ENCODE data around the gene NDUFS3.
"Not testable (repeated sequence)": the region's sequence is repeated elsewhere in the genome, so short reads cannot be mapped to it uniquely, and the experiment has no call there.

NDUFS3 gene

GRCh38 chr11:47578524-47579494, at the start of gene NDUFS3, which contains the start of gene KBTBD4:
Gene NDUFS3, plus strand, starts transcription at chr11:47579074. Its CDS starts 18 bp downstream, at chr11:47579092.
Gene KBTBD4, minus strand, starts transcription at chr11:47578970. Its CDS starts 19 bp downstream, at chr11:47578951.
- peak within 1 kb of the TSS; percentile 98 to 99 for H3K4me3 ChIP-seq (ENCODE audit: low read depth in 1 of 2, low read length in 2 of 2)
- H3K4me1 ChIP-seq (ENCODE audit: control insufficient read depth in 1 of 2, insufficient read depth in 2 of 2, low read length in 2 of 2), result peaks cover 18 to 26% of the 10 kb centered on the region in 2 donors
- no peaks in the 10 kb centered on the region for H3K27me3 ChIP-seq (ENCODE audit: low read depth, low read length)
- peak within 1 kb of the TSS; percentile 84 for H3K27ac ChIP-seq (ENCODE audit: low read length)
- H3K9me3 ChIP-seq (ENCODE audit: control insufficient read depth in 1 of 2, low read length in 2 of 2), result no peaks in the 10 kb centered on the region
- peaks cover 36 to 49% of the 10 kb centered on the region in 2 donors for H3K36me3 ChIP-seq (ENCODE audit: control insufficient read depth in 1 of 2, insufficient read depth in 2 of 2, low read length in 2 of 2)

GRCh38 chr11:47529951-47530350, 48.9 kb upstream of the NDUFS3 start:
- H3K9me3 ChIP-seq (ENCODE audit: control insufficient read depth in 1 of 2, low read length in 2 of 2), result no peaks in the 10 kb centered on the region
- H3K4me1 ChIP-seq (ENCODE audit: control insufficient read depth in 1 of 2, insufficient read depth in 2 of 2, low read length in 2 of 2), result peaks cover 4 to 47% of the 10 kb centered on the region in 2 donors
- H3K36me3 ChIP-seq (ENCODE audit: control insufficient read depth in 1 of 2, insufficient read depth in 2 of 2, low read length in 2 of 2), result no peaks in the 10 kb centered on the region
- no peaks in the 10 kb centered on the region for H3K27me3 ChIP-seq (ENCODE audit: low read depth, low read length)
- H3K4me3 ChIP-seq (ENCODE audit: low read depth in 1 of 2, low read length in 2 of 2), result no peak overlapping the region
- no peak overlapping the region for H3K27ac ChIP-seq (ENCODE audit: low read length)

- not testable (repeated sequence) for H3K27ac ChIP-seq (ENCODE audit: low read length); H3K9me3 ChIP-seq (ENCODE audit: control insufficient read depth in 1 of 2, low read length in 2 of 2); H3K27me3 ChIP-seq (ENCODE audit: low read depth, low read length); H3K36me3 ChIP-seq (ENCODE audit: control insufficient read depth in 1 of 2, insufficient read depth in 2 of 2, low read length in 2 of 2); H3K4me3 ChIP-seq (ENCODE audit: low read depth in 1 of 2, low read length in 2 of 2)
- peaks cover 4 to 44% of the 10 kb centered on the region in 2 donors for H3K4me1 ChIP-seq (ENCODE audit: control insufficient read depth in 1 of 2, insufficient read depth in 2 of 2, low read length in 2 of 2)
These were observed 48.2 kb upstream of the NDUFS3 start for GRCh38 chr11:47530721-47531120.

GRCh38 chr11:47531666-47532065, 47.2 kb upstream of the NDUFS3 start:
- H3K36me3 ChIP-seq (ENCODE audit: control insufficient read depth in 1 of 2, insufficient read depth in 2 of 2, low read length in 2 of 2), result no peaks in the 10 kb centered on the region
- H3K27me3 ChIP-seq (ENCODE audit: low read depth, low read length), result no peaks in the 10 kb centered on the region
- H3K4me1 ChIP-seq (ENCODE audit: control insufficient read depth in 1 of 2, insufficient read depth in 2 of 2, low read length in 2 of 2), result peaks cover 4 to 50% of the 10 kb centered on the region in 2 donors
- no peaks in the 10 kb centered on the region for H3K9me3 ChIP-seq (ENCODE audit: control insufficient read depth in 1 of 2, low read length in 2 of 2)
- no peak overlapping the region for H3K4me3 ChIP-seq (ENCODE audit: low read depth in 1 of 2, low read length in 2 of 2)
- no peak overlapping the region for H3K27ac ChIP-seq (ENCODE audit: low read length)

- Histone ChIP-seq H3K27me3 (ENCODE audit: low read depth, low read length) (no peaks in the 10 kb centered on the region), H3K36me3 (ENCODE audit: control insufficient read depth in 1 of 2, insufficient read depth in 2 of 2, low read length in 2 of 2) (no peaks in the 10 kb centered on the region), H3K27ac (ENCODE audit: low read length) (no peak overlapping the region), H3K4me1 (ENCODE audit: control insufficient read depth in 1 of 2, insufficient read depth in 2 of 2, low read length in 2 of 2) (peaks cover 4 to 60% of the 10 kb centered on the region in 2 donors), H3K4me3 (ENCODE audit: low read depth in 1 of 2, low read length in 2 of 2) (no peak overlapping the region), H3K9me3 (ENCODE audit: control insufficient read depth in 1 of 2, low read length in 2 of 2) (no peaks in the 10 kb centered on the region)
These were observed 46.2 kb upstream of the NDUFS3 start for GRCh38 chr11:47532597-47533213.

- Histone ChIP-seq H3K9me3 (ENCODE audit: control insufficient read depth in 1 of 2, low read length in 2 of 2) (no peaks in the 10 kb centered on the region), H3K27me3 (ENCODE audit: low read depth, low read length) (no peaks in the 10 kb centered on the region), H3K27ac (ENCODE audit: low read length) (no peak overlapping the region), H3K4me1 (ENCODE audit: control insufficient read depth in 1 of 2, insufficient read depth in 2 of 2, low read length in 2 of 2) (peaks cover 7 to 67% of the 10 kb centered on the region in 2 donors), H3K4me3 (ENCODE audit: low read depth in 1 of 2, low read length in 2 of 2) (no peak overlapping the region), H3K36me3 (ENCODE audit: control insufficient read depth in 1 of 2, insufficient read depth in 2 of 2, low read length in 2 of 2) (no peaks in the 10 kb centered on the region)
These were observed 45.2 kb upstream of the NDUFS3 start for GRCh38 chr11:47533690-47534151.

GRCh38 chr11:47534704-47535251, 44.1 kb upstream of the NDUFS3 start:
- Histone ChIP-seq H3K9me3 (ENCODE audit: control insufficient read depth in 1 of 2, low read length in 2 of 2) (no peaks in the 10 kb centered on the region), H3K27me3 (ENCODE audit: low read depth, low read length) (no peaks in the 10 kb centered on the region), H3K27ac (ENCODE audit: low read length) (no peak overlapping the region), H3K36me3 (ENCODE audit: control insufficient read depth in 1 of 2, insufficient read depth in 2 of 2, low read length in 2 of 2) (no peaks in the 10 kb centered on the region), H3K4me3 (ENCODE audit: low read depth in 1 of 2, low read length in 2 of 2) (no peak overlapping the region), H3K4me1 (ENCODE audit: control insufficient read depth in 1 of 2, insufficient read depth in 2 of 2, low read length in 2 of 2) (peaks cover 10 to 75% of the 10 kb centered on the region in 2 donors)

- no peak overlapping the region for H3K4me3 ChIP-seq (ENCODE audit: low read depth in 1 of 2, low read length in 2 of 2)
- H3K27me3 ChIP-seq (ENCODE audit: low read depth, low read length), result no peaks in the 10 kb centered on the region
- H3K27ac ChIP-seq (ENCODE audit: low read length), result no peak overlapping the region
- peaks cover 10 to 80% of the 10 kb centered on the region in 2 donors for H3K4me1 ChIP-seq (ENCODE audit: control insufficient read depth in 1 of 2, insufficient read depth in 2 of 2, low read length in 2 of 2)
- no peaks in the 10 kb centered on the region for H3K9me3 ChIP-seq (ENCODE audit: control insufficient read depth in 1 of 2, low read length in 2 of 2)
- H3K36me3 ChIP-seq (ENCODE audit: control insufficient read depth in 1 of 2, insufficient read depth in 2 of 2, low read length in 2 of 2), result no peaks in the 10 kb centered on the region
These were observed 42.0 kb upstream of the NDUFS3 start for GRCh38 chr11:47536915-47537314.

- Histone ChIP-seq H3K27ac (ENCODE audit: low read length) (no peak overlapping the region), H3K9me3 (ENCODE audit: control insufficient read depth in 1 of 2, low read length in 2 of 2) (no peaks in the 10 kb centered on the region), H3K27me3 (ENCODE audit: low read depth, low read length) (no peaks in the 10 kb centered on the region), H3K4me3 (ENCODE audit: low read depth in 1 of 2, low read length in 2 of 2) (no peak overlapping the region), H3K4me1 (ENCODE audit: control insufficient read depth in 1 of 2, insufficient read depth in 2 of 2, low read length in 2 of 2) (peaks cover 10 to 67% of the 10 kb centered on the region in 2 donors), H3K36me3 (ENCODE audit: control insufficient read depth in 1 of 2, insufficient read depth in 2 of 2, low read length in 2 of 2) (no peaks in the 10 kb centered on the region)
These were observed 39.9 kb upstream of the NDUFS3 start for GRCh38 chr11:47538741-47539565.

GRCh38 chr11:47539681-47540039, 39.2 kb upstream of the NDUFS3 start:
- H3K9me3 ChIP-seq (ENCODE audit: control insufficient read depth in 1 of 2, low read length in 2 of 2), result no peaks in the 10 kb centered on the region

More at GRCh38 chr11:47539681-47540039, 39.2 kb upstream of the NDUFS3 start:
- H3K4me3 ChIP-seq (ENCODE audit: low read depth in 1 of 2, low read length in 2 of 2), result no peak overlapping the region
- H3K4me1 ChIP-seq (ENCODE audit: control insufficient read depth in 1 of 2, insufficient read depth in 2 of 2, low read length in 2 of 2), result peaks cover 10 to 67% of the 10 kb centered on the region in 2 donors
- H3K27me3 ChIP-seq (ENCODE audit: low read depth, low read length), result no peaks in the 10 kb centered on the region
- no peak overlapping the region for H3K27ac ChIP-seq (ENCODE audit: low read length)
- H3K36me3 ChIP-seq (ENCODE audit: control insufficient read depth in 1 of 2, insufficient read depth in 2 of 2, low read length in 2 of 2), result no peaks in the 10 kb centered on the region

All from muscle layer of duodenum (tissue), 2 donors.